Activated CD4-positive, alpha-beta T cell treated with anti-CD3 and anti-CD28 coated beads for 36 hours (primary cell): ENCODE data around the gene ABHD16B. TPM values are rescaled to one million over a fixed set of nuclear protein-coding genes. Genes with fewer than 3 reads are reported as not detected.

Experiments
- ATAC-seq: fragments of 200-7000 bp; cut with Tn5 transposase; one replicate; pipeline ENCODE4 v1.10.0; 2021; ENCODE audit warnings: mild to moderate bottlenecking, moderate library complexity
- CTCF ChIA-PET: fragments of 350-600 bp; sonication (Branson Sonifier 250); formaldehyde crosslinking; loops from one replicate; lab custom pipeline; 2021; ENCODE audit warnings: antibody characterized with exemption; lab: Charles Lee
- POLR2A ChIA-PET: fragments of 350-600 bp; sonication (Branson Sonifier 250); formaldehyde crosslinking; loops from one replicate; lab custom pipeline; 2021; ENCODE audit warnings: antibody characterized with exemption, inconsistent platforms; lab: Charles Lee
- DNase-seq: peaks from one replicate; pipeline ENCODE4 v3.0.0-alpha.2; 2020
- H3K27ac Mint-ChIP-seq: one replicate; pipeline ENCODE4 v1.8.0; 2021; ENCODE audit warnings: mixed read lengths
- H3K27me3 Mint-ChIP-seq: one replicate; pipeline ENCODE4 v1.8.0; 2021; ENCODE audit warnings: mixed read lengths
- H3K36me3 Mint-ChIP-seq: one replicate; pipeline ENCODE4 v1.8.0; 2021; ENCODE audit warnings: low read depth, mixed read lengths
- H3K4me1 Mint-ChIP-seq: one replicate; pipeline ENCODE4 v1.8.0; 2021; ENCODE audit warnings: mixed read lengths
- H3K4me3 Mint-ChIP-seq: one replicate; pipeline ENCODE4 v1.8.0; 2021; ENCODE audit warnings: mild to moderate bottlenecking, moderate library complexity, mixed read lengths
- H3K9me3 Mint-ChIP-seq: one replicate; pipeline ENCODE4 v1.8.0; 2021; ENCODE audit warnings: low read depth, mixed read lengths
- intact Hi-C, 2 experiments: fragments of 100-400 bp; cut with DNase I in 1 of 2; cut with micrococcal nuclease in 1 of 2; formaldehyde crosslinking; loops; one replicate each; pipeline versions ENCODE4 v1.14.2 to v1.15.1; 2022 to 2024; cut with DNase I, micrococcal nuclease
- total RNA-seq, 2 experiments: library from RNA; stranded (reverse); gene quantifications; one replicate each; pipeline ENCODE4 v1.2.3, GENCODE V29; 2021

The ABHD16B gene
- total RNA-seq, 2 experiments from 2014 or later = 0.11 to 0.16 TPM

DNA sequence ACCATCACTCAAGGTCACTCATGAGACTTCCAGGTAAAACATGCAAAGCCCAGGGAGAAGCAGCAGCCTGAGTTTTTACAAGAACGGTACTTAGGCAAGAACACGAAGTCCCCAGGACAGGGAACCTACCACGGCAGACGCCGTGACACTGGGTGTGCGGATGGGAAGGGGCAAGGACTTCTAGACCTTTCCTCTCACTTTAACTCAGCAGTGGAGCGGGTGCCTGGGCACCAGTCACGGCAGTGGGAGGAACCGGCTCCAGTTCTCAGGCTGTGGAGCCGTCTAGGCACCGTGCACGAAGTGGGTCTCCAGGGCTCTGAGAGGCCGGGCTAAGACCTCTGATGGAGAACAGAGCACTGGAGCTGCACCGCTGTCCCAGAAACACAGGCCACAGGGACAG lies 32.8 kb upstream of the ABHD16B start:
- POLR2A ChIA-PET = no interaction called here
- H3K27ac Mint-ChIP-seq = no peak overlapping the region
- H3K9me3 Mint-ChIP-seq = no peaks in the 10 kb centered on the region
- CTCF ChIA-PET = no interaction called here
- intact Hi-C loops = no loop called here
- no peak overlapping the region for H3K4me3 Mint-ChIP-seq
- no peak for ATAC-seq
- no peak for DNase-seq
- H3K4me1 Mint-ChIP-seq = peaks cover 18% of the 10 kb centered on the region
- H3K27me3 Mint-ChIP-seq = peaks cover 42% of the 10 kb centered on the region
- H3K36me3 Mint-ChIP-seq = no peaks in the 10 kb centered on the region

DNA sequence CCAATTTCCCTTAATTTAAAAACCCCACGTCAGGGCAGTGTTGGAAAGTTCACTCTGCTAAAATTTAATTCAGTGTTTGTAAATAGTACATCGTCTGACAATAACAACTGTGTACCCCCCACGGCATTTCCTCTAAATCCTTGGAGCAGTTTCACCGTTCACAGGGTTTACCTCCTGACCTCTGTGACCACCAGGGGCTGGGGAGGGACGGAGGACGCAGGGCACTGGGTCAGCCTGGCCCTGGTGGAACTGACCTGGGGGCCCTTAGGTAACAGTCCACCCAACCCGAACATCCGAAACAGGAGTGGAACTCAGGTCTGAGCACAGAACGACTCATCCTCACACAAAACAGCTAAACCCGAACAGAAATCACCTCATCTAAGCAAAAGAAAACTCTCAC lies 32.3 kb upstream of the ABHD16B start:
- DNase-seq (no peak), ATAC-seq (no peak)
- H3K27ac Mint-ChIP-seq = no peak overlapping the region
- H3K27me3 Mint-ChIP-seq = peaks cover 38% of the 10 kb centered on the region
- H3K4me3 Mint-ChIP-seq = no peak overlapping the region
- no peaks in the 10 kb centered on the region for H3K36me3 Mint-ChIP-seq
- ChIA-PET POLR2A (no interaction called here), CTCF (no interaction called here)
- intact Hi-C loops = loop anchor here in 1 of 2 experiments (1.0 kb wide), 2 partner anchors 21 to 36 kb away; partner anchors contain the start of gene TPD52L2
- peaks cover 18% of the 10 kb centered on the region for H3K4me1 Mint-ChIP-seq
- H3K9me3 Mint-ChIP-seq = no peaks in the 10 kb centered on the region

- peaks cover 38% of the 10 kb centered on the region for H3K27me3 Mint-ChIP-seq
- peak overlapping the region; percentile 51 for H3K27ac Mint-ChIP-seq
- intact Hi-C loops = loop anchor here in 1 of 2 experiments (1.0 kb wide), 2 partner anchors 21 to 36 kb away; partner anchors contain the start of gene TPD52L2
Measured at GRCh38 chr20:63829603-63829944, 31.7 kb upstream of the ABHD16B start.

DNA sequence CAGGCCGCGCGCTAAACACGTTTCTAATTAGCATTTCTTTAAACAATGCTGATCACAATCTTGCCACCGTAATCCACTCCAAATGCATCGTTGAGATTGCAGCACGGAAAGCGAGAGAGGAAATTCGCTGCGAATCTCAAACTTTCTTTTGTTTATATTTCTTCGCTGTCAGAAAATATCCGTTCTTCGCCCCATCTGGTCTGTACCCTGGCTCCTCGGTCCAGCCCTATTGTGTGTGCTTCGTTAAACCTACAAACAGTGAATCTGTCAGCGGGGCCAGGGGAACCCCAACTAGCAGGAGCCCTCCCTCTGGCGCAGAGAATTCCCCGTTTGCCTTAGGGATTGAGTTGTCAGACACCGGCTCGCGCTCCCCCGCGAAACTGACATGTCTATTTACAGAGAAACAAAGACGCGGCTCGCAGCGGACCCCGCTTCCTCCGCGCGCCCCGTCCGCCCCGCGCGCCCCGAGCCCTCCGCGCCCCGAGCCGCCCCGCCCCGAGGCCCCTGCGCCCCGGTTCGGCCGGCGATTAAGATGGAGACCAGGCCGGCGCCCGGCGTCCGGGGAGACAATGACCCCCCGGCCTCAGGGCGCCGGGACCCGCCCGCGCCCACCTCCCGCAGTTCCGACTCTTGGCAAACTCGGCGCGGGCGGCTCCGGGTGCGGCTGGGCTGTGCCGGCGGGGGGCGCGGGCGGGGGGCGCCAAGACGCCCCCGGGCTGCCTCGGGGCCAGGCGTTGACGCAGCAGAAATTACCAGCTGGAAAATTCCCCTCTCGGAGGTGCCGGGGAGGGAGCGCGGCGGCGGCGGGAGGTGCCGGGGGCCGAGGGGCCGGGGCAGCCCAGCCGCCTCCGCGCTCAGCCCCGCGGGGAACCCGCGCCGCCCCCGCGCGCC lies 31.1 kb upstream of the ABHD16B start:
- ATAC-seq (no peak), DNase-seq (peak; percentile 21)
- Mint-ChIP-seq H3K27ac (peak overlapping the region; percentile 51), H3K27me3 (peaks cover 38% of the 10 kb centered on the region), H3K36me3 (no peaks in the 10 kb centered on the region), H3K4me3 (peak overlapping the region; percentile 65), H3K4me1 (peaks cover 18% of the 10 kb centered on the region), H3K9me3 (no peaks in the 10 kb centered on the region)
- POLR2A ChIA-PET = no interaction called here
- intact Hi-C loops = loop anchor here in 1 of 2 experiments (1.0 to 2.0 kb wide), 3 partner anchors 20 to 65 kb away; partner anchors contain the start of genes DNAJC5 and TPD52L2
- CTCF ChIA-PET = interaction anchor here (0.6 kb wide), 1 partner anchor 87 kb away, joined by 3 read pairs; no protein-coding TSS in a partner anchor

More at GRCh38 chr20:63829603-63829944, 31.7 kb upstream of the ABHD16B start:
- Mint-ChIP-seq H3K36me3 (no peaks in the 10 kb centered on the region), H3K4me3 (peak overlapping the region; percentile 65), H3K4me1 (peaks cover 18% of the 10 kb centered on the region), H3K9me3 (no peaks in the 10 kb centered on the region)
- ChIA-PET CTCF (interaction anchor here (0.6 kb wide), 1 partner anchor 86 kb away, joined by 3 read pairs; no protein-coding TSS in a partner anchor), POLR2A (no interaction called here)
- DNase-seq (peak; percentile 31), ATAC-seq (peak; percentile 35)

GRCh38 chr20:63830841-63831588 lies 30.3 kb upstream of the ABHD16B start, which contains the start of gene ZBTB46:
TSS of gene ZBTB46 (minus strand) at chr20:63831264. CDS start at chr20:63790757, 40,507 bp downstream.
- peaks cover 30% of the 10 kb centered on the region for H3K27me3 Mint-ChIP-seq
- DNase-seq = peak; percentile 54
- intact Hi-C loops = loop anchor here in 1 of 2 experiments (2.0 kb wide), 1 partner anchor 64 kb away; the partner anchor contains the start of gene DNAJC5
- ATAC-seq = peak; percentile 40
- H3K9me3 Mint-ChIP-seq = no peaks in the 10 kb centered on the region
- ChIA-PET CTCF (no interaction called here), POLR2A (no interaction called here)
- H3K4me3 Mint-ChIP-seq = peak within 1 kb of the TSS; percentile 65
- no peaks in the 10 kb centered on the region for H3K36me3 Mint-ChIP-seq
- H3K27ac Mint-ChIP-seq = no peak within 1 kb of the TSS
- peaks cover 15% of the 10 kb centered on the region for H3K4me1 Mint-ChIP-seq

GRCh38 chr20:63831646-63831992 lies 29.7 kb upstream of the ABHD16B start:
- DNase-seq (no peak), ATAC-seq (no peak)
- Mint-ChIP-seq H3K4me1 (peaks cover 10% of the 10 kb centered on the region), H3K27me3 (peaks cover 28% of the 10 kb centered on the region), H3K36me3 (no peaks in the 10 kb centered on the region), H3K27ac (no peak overlapping the region), H3K9me3 (no peaks in the 10 kb centered on the region), H3K4me3 (no peak overlapping the region)
- intact Hi-C loops = loop anchor here in 1 of 2 experiments (2.0 kb wide), 1 partner anchor 63 kb away; the partner anchor contains the start of gene DNAJC5
- ChIA-PET POLR2A (no interaction called here), CTCF (no interaction called here)

DNA sequence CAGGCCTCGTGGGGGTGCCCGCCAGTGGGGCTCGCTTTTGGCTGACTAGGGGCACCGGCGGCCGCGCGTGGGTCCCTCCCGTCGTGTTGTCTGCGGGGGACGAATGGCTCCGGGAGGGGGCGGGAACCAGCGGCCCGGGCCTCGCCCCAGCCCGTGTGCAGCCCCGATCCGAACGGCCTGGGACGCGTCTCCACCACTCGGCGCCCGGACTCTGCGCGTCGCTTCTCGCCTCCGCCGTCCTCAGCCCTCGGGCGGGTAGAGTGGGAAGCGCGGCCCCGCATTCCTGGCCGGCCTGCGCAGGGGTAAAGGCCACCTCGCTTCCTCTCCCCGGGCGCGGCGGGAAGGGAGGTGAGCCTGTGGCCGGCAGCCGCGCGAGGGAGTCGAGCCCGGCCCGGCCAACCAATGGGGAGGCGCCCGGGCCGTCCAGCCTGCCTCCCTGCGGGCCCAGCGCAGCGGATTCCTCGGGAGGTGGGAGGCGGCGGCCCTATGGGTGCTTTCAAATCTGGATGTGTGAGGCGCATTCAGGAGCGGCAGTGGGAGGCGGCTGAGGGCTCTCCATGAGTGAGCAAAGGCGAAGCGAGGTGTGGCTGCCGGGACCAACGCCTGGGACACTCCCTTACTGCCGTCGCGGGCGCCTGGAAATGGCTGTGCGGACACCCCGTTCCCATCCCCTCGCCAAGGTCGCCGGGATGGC lies 29.2 kb upstream of the ABHD16B start:
- Mint-ChIP-seq H3K36me3 (no peaks in the 10 kb centered on the region), H3K27me3 (peaks cover 24% of the 10 kb centered on the region), H3K4me3 (no peak overlapping the region), H3K9me3 (no peaks in the 10 kb centered on the region), H3K4me1 (peaks cover 10% of the 10 kb centered on the region), H3K27ac (no peak overlapping the region)
- DNase-seq (peak; percentile 28), ATAC-seq (no peak)
- ChIA-PET CTCF (no interaction called here), POLR2A (no interaction called here)
- intact Hi-C loops = loop anchor here in 1 of 2 experiments (2.0 kb wide), 1 partner anchor 63 kb away; the partner anchor contains the start of gene DNAJC5

DNA sequence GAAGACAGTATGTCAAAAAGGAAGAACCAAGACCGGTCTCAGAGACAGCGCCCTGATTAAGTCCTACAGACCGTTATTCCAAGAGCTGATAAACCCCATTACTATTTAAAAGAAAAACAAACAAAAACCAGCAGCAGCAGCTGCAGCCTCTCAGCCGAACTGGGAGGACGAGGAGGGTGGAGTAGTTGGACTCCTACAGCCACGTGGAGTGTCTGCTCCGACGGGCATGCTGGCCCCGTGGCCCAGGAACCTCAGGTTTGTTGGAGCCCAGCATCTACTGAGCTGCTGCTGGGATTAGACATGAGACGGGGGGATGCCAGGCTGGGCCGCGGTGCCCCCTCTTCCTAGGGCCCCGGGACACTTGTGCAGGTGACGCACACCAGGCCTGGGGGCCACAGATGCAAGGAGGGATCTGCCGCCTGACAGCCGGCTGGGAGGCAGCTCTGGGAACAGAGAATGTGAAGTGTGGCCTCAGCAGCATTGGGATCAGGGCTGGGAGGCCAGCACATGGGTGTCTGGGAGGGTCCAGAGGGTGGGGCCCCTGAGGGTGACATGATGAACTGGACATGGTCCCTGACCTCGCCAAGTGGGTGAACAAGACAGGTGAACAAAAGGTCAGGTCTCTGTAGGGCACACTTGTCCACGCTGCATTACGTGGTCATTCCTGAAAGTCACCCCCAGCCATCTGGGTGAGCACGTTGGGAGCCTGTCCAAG lies 27.4 kb upstream of the ABHD16B start:
- DNase-seq (no peak), ATAC-seq (no peak)
- no peak overlapping the region for H3K27ac Mint-ChIP-seq
- ChIA-PET CTCF (no interaction called here), POLR2A (no interaction called here)
- H3K27me3 Mint-ChIP-seq = peaks cover 12% of the 10 kb centered on the region
- no peaks in the 10 kb centered on the region for H3K36me3 Mint-ChIP-seq
- peaks cover 10% of the 10 kb centered on the region for H3K4me1 Mint-ChIP-seq
- no peaks in the 10 kb centered on the region for H3K9me3 Mint-ChIP-seq
- intact Hi-C loops = no loop called here
- no peak overlapping the region for H3K4me3 Mint-ChIP-seq

- Mint-ChIP-seq H3K4me3 (no peak overlapping the region), H3K27me3 (peaks cover 7% of the 10 kb centered on the region), H3K36me3 (no peaks in the 10 kb centered on the region), H3K9me3 (no peaks in the 10 kb centered on the region), H3K27ac (no peak overlapping the region), H3K4me1 (peaks cover 7% of the 10 kb centered on the region)
- ChIA-PET CTCF (no interaction called here), POLR2A (no interaction called here)
- no peak for DNase-seq
- ATAC-seq = no peak
- intact Hi-C loops = no loop called here
Measured at GRCh38 chr20:63834491-63834880, 26.8 kb upstream of the ABHD16B start.

DNA sequence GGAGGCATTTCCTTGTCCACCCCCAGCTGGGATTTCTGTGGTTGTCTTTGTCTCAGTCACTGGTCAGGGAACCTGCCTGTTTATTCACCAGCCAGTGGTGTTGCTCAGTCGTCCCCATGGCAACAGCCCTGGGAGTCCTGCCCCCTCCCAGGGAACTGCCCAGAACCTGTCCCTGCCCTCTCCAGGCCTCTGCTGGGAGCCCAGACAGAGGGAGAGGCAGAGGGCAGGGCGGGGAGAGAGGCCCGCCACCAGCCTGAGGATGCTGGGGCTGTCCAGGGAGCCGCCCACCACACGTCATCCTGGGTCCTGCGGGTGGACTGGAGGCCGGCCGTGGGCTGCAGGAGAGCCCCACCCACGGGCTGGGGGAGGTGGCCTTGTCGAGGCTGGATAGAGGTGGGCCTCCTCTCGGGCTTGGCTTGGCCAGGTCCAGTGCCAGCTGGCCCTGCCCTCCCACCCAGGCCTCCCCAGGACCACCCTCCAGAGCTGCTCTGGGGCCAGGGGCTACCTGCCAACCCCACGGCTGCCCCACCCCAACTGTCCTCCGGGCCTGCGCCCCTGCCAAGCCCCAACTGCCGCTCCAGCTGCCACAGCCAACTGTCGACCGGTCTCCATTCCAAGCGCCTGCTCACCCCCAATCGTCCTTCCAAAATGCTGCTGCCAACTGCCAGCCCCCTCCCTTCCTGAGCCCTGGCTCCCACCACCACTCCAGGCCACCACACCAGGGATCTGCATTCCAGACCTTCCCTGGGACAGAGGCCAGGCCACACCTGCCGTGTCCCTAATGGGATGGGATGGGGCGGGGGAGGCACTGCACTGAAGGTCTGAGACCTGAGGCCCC lies 26.1 kb upstream of the ABHD16B start:
- Mint-ChIP-seq H3K27ac (no peak overlapping the region), H3K27me3 (peaks cover under 1% of the 10 kb centered on the region), H3K36me3 (no peaks in the 10 kb centered on the region), H3K4me3 (no peak overlapping the region), H3K4me1 (no peaks in the 10 kb centered on the region), H3K9me3 (no peaks in the 10 kb centered on the region)
- POLR2A ChIA-PET = no interaction called here
- ATAC-seq (no peak), DNase-seq (no peak)
- CTCF ChIA-PET = no interaction called here
- intact Hi-C loops = no loop called here
